Ecto neural progenitor cell (in vitro differentiated cells): ENCODE results near the gene KIAA0753.

Experiments
- DNase-seq: peaks from one replicate; pipeline ENCODE4 v3.0.0-alpha.2; 2018; ENCODE audit warnings: low spot score

The KIAA0753 gene

GRCh38 chr17:6569370-6570285 lies 70.9 kb downstream of the KIAA0753 start:
- DNase-seq: no peak

GRCh38 chr17:6568184-6568758 lies 72.2 kb downstream of the KIAA0753 start:
- peak; percentile 46 for DNase-seq

- peak; percentile 51 for DNase-seq
Measured at GRCh38 chr17:6567528-6568183, 72.9 kb downstream of the KIAA0753 start.

GRCh38 chr17:6561446-6561845 lies 79.1 kb downstream of the KIAA0753 start:
- DNase-seq: no peak

GRCh38 chr17:6560496-6560895 lies 80.0 kb downstream of the KIAA0753 start:
- DNase-seq: no peak

GRCh38 chr17:6559753-6560215 lies 80.7 kb downstream of the KIAA0753 start:
- no peak for DNase-seq

GRCh38 chr17:6558932-6559752 lies 81.4 kb downstream of the KIAA0753 start:
- no peak for DNase-seq

DNA sequence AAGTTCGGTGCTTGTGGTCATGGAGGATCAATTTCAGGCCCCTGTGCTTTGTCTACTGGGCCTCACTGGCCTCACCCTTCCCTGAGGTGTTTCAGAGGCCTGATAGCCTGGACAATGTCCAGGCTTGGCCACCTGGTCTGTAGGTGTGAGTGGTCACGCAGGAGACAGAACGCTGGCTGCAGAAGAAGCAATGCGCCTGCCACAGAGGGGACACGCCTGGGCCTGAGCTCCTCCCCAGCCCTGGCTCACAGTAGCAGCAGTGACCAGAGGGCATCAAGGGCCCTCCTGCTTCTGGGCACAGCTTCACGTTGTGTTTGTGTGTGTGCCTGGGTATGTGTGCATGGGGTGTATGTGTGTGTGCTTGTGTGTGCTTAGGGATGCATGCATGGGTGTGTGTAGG lies 82.2 kb downstream of the KIAA0753 start:
- DNase-seq: no peak

- DNase-seq: no peak
Measured at GRCh38 chr17:6557040-6557438, 83.5 kb downstream of the KIAA0753 start.

DNA sequence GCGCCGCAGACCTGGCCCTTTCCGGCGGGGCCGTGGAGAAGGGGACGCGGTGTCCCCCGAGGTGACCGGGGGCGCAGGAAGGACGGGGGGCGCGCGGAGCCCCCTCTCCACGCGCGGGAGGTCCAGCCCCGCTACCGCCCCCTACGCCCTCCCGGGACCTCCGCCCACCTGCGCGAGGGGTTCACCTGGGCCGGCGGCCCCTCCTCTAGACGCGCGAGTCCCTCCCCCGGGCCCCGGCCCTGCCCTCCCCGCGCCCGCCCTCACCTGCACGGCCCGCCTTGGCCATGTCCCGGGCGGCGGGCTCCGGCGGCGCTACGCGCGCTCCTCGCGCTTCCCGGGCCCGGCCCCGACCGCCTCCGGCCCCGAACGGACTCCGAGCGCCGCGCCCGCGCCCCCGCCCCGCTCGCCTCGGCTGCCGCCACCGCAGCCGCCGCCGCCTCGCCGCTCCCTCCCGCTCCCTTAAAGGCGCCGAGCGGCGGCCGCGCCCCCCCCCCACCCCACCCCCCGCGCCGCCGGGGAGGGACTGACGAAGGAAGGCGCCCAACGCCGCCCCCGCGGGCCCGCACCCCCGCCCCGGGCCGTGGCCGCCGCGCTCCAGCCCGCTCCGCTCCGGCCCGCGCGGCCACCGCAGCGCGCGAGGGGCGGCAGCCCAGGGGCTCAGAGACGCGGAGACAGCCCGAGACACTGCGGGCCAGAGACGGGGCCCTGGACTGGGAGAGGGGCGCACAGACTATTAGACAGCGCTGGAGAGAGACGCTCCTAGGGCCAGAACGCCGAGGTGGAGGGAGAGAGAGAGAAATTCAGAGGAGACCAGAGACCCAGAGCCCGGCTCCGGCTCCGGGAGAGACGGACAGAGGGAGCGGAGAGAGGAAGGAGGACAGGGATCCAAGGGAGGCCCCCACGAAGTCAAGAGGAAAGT lies 84.1 kb downstream of the KIAA0753 start, which contains the start of gene PITPNM3:
PITPNM3 (minus strand) TSS at position 435 of the 919 bp plus-strand sequence; CDS start at position 286, 149 bp downstream.
- peak; percentile 69 for DNase-seq

- peak; percentile 76 for DNase-seq
Measured at GRCh38 chr17:6555331-6556120, 85.0 kb downstream of the KIAA0753 start.

DNA sequence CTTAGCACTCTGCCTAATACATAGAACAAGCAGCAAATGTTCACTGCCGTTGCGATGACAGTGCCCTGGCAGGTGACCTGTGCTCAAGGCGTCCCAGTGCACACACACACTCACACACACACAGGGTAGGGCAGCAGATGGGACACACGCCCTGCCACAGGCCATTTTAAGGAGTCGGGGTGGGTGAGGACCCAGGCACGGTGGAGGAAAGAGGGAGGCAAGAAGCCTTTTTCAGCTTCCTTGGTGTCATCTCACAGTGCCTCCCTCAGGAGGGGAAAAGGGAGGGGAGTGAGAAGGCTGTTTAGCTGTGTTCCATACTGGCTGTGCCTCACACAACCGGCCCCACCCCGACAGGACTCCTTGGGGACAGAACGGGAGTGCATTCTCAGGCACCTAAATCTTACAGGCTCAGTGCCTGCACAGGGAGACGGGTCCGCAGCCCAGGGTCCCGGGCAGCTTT lies 85.6 kb downstream of the KIAA0753 start:
- DNase-seq: no peak

- DNase-seq: peak; percentile 56
Measured at GRCh38 chr17:6554342-6554741, 86.2 kb downstream of the KIAA0753 start.

DNA sequence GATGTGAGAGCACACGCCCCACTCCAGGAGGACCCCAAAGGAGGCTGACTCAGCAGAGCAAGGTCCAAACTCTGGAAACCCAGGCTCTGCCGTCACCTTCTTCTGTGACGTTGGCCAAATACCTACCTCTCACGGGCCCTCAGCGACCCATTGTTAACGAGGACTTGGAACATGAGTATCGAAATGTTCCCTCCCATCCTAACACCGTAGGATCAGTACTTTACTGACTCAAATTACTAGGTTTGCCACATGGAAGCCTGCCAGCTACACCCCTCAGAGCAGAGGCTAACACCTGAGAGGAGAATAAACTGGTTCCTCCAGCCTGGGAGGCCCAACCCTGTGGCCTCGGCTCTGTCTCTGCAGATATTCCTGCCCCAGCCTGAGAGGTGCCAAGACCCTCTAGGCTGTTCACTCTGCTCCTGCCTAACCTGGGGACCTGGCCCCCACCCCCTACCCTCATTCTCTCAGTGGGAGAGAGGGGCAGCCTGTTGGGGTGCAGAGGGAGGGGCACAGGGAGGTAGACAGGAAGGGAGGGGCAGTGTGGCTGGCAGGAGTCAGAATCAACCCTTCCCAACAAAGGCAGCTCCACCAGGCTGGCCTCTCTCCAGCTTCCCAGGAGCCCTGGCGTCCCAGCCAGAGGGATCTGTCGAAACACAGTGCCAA lies 88.5 kb downstream of the KIAA0753 start:
- no peak for DNase-seq

DNA sequence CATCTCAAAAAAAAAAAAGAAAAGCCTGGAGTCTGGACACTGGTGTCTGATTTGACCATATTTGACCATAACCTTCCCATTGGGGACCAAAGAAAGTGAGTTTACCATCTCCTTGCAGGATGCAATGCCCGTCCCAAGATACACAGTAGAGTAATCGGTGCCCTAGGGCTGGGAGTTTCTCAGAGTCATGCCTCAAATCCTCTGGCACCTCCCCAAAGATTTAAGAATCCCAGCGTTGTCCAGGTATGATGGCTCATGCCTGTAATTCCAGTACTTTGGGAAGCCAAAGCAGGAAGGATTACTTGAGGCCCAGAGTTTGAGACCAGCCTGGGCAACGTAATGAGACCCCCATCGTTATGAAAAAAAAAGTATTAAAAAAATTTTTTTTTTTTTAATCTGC lies 89.2 kb downstream of the KIAA0753 start:
- no peak for DNase-seq

GRCh38 chr17:6549384-6550036 lies 91.0 kb downstream of the KIAA0753 start:
- DNase-seq: no peak

DNA sequence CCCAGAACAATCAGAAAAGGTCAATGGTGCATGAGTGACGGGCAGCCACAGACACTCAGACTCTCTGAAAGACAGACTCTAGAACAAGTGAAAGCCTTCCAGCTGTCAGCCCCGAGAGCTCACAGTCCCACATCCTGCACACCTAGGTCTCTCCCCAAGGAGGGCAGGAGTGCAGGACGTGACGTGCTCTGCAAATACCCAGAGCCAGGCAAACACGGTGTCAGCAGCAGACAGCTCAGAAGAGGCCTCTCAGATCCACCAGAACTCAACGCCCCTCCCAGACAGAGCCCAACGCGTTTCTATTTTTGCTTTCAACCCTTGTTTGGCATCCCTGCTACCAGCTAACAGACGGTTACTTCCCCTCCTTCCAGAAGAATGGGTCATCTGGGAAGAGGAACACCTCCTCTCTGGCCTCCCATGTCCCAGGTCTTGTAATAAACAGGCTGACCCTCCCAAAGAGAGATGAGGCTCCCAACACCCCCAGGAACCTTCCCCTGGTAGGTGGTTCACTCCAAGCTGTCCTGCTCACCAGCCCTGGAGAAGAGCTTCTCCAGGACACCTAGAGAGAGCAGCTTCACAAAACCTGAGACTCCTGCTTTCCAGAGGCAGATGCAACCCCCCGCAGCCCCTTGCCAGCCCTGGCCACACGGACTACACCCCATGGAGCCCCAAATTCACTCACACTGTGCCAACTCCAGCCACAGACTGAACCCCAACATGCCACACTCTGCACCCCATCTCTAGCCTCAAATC lies 91.8 kb downstream of the KIAA0753 start:
- no peak for DNase-seq

DNA sequence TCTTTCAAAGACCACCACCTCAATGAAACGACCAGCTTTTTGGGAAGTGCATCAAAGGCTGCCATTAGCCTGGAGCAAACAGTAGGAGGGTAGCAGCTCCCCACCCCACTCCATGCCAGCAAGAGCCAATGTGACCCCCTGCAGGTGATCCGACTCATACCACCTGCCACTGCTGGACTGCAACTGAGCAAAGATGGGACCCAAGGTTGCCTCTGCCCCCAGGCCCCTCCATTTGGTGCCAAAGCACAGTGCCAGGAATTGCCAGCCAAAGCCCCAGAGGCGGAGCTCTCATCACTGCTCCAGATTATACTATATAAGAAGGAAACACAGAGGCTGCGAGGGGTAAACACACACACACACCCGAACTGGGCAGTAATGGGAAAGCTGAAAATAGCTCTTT lies 92.5 kb downstream of the KIAA0753 start:
- no peak for DNase-seq
